HepG2 (cell line): ENCODE results near the gene MAP3K1.

Experiments used
- IRF2 ChIP-seq: IDR thresholded peaks from 2 replicates; pipeline ENCODE4 v1.6.1; 2018; ENCODE audit warnings: missing genetic modification reagents, missing compliant biosample characterization
- POLR2A ChIP-seq, 2 experiments: IDR thresholded peaks; 2 replicates each; pipeline ENCODE4 v1.6.1; 2011; ENCODE audit warnings: low read depth in 2 of 2, low read length in 2 of 2, mild to moderate bottlenecking in 1 of 2, moderate library complexity in 1 of 2; ENCODE audit not compliant: insufficient read depth in 1 of 2
- USF2 ChIP-seq, 2 experiments: sonication (generic) in 1 of 2; formaldehyde crosslinking in 1 of 2; IDR thresholded peaks; 2 replicates each; pipeline versions ENCODE4 v1.5.1 to v1.6.1; 2011 to 2020; ENCODE audit warnings: borderline replicate concordance in 1 of 2, low read depth in 1 of 2, low read length in 1 of 2, mild to moderate bottlenecking in 1 of 2, missing genetic modification reagents in 1 of 2, moderate library complexity in 1 of 2
- ZBTB33 ChIP-seq: sonication (generic); formaldehyde crosslinking; IDR thresholded peaks from 2 replicates; pipeline ENCODE4 v1.4.0; 2020; ENCODE audit warnings: missing genetic modification reagents
- ZNF616 ChIP-seq: sonication (generic); formaldehyde crosslinking; IDR thresholded peaks from 2 replicates; pipeline ENCODE4 v1.5.0; 2020; ENCODE audit warnings: low read depth, mild to moderate bottlenecking, missing genetic modification reagents
- TF ChIP-seq, protein P1 (sequence below): sonication (generic); formaldehyde crosslinking; IDR thresholded peaks from 2 replicates; pipeline ENCODE4 v1.5.0; 2020; ENCODE audit warnings: mild to moderate bottlenecking, missing genetic modification reagents, moderate library complexity
- TF ChIP-seq, protein P2 (sequence below): sonication (generic); formaldehyde crosslinking; IDR thresholded peaks from 2 replicates; pipeline ENCODE4 v1.4.0; 2020; ENCODE audit warnings: missing genetic modification reagents

- TF ChIP-seq IRF2 (CRISPR knock-in tag), result no peak
- TF ChIP-seq ZBTB33 (CRISPR knock-in tag), result no peak
- TF ChIP-seq, protein P1, sequence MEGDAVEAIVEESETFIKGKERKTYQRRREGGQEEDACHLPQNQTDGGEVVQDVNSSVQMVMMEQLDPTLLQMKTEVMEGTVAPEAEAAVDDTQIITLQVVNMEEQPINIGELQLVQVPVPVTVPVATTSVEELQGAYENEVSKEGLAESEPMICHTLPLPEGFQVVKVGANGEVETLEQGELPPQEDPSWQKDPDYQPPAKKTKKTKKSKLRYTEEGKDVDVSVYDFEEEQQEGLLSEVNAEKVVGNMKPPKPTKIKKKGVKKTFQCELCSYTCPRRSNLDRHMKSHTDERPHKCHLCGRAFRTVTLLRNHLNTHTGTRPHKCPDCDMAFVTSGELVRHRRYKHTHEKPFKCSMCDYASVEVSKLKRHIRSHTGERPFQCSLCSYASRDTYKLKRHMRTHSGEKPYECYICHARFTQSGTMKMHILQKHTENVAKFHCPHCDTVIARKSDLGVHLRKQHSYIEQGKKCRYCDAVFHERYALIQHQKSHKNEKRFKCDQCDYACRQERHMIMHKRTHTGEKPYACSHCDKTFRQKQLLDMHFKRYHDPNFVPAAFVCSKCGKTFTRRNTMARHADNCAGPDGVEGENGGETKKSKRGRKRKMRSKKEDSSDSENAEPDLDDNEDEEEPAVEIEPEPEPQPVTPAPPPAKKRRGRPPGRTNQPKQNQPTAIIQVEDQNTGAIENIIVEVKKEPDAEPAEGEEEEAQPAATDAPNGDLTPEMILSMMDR (CRISPR knock-in tag), result no peak
- TF ChIP-seq USF2 (IDR thresholded peaks at IDR 0.05; ENCODE audit: low read depth, low read length), result no peak
- TF ChIP-seq USF2 (CRISPR knock-in tag; IDR thresholded peaks at IDR 0.05; ENCODE audit: borderline replicate concordance), result no peak
- TF ChIP-seq ZNF616 (CRISPR knock-in tag), result no peak
- TF ChIP-seq, protein P2, sequence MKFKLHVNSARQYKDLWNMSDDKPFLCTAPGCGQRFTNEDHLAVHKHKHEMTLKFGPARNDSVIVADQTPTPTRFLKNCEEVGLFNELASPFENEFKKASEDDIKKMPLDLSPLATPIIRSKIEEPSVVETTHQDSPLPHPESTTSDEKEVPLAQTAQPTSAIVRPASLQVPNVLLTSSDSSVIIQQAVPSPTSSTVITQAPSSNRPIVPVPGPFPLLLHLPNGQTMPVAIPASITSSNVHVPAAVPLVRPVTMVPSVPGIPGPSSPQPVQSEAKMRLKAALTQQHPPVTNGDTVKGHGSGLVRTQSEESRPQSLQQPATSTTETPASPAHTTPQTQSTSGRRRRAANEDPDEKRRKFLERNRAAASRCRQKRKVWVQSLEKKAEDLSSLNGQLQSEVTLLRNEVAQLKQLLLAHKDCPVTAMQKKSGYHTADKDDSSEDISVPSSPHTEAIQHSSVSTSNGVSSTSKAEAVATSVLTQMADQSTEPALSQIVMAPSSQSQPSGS, result no peak
- TF ChIP-seq POLR2A (IDR thresholded peaks at IDR 0.05; ENCODE audit: insufficient read depth in 1 of 2, low read depth in 2 of 2, low read length in 2 of 2), result no peak
These were observed 36.1 kb downstream of the MAP3K1 start for GRCh38 chr5:56851258-56851941.
